GM12878 (cell line): ENCODE data around the gene MVB12B. TPM values are rescaled to one million over a fixed set of nuclear protein-coding genes. Genes with fewer than 3 reads are reported as not detected.

ENCODE experiments used
- CUX1 ChIP-seq: IDR thresholded peaks from 2 replicates; pipeline ENCODE4 v1.6.1; 2012; ENCODE audit warnings: improper control_type of control experiment, low read depth, low read length; ENCODE audit not compliant: insufficient replicate concordance
- PAX8 ChIP-seq: fragments of 450-650 bp; IDR thresholded peaks from 2 replicates; pipeline ENCODE4 v1.6.1; 2017; ENCODE audit warnings: mild to moderate bottlenecking, moderate library complexity
- polyA plus RNA-seq, 11 experiments: library from polyadenylated mRNA; depleted of rRNA in 4 of 11; unstranded in 6 of 11; stranded (reverse) in 5 of 11; fragments of >200 nt; fragmentation: Nextera tagmentation in 4 of 11; fragmentation: Illumina TruSeq in 1 of 11; extraction: Ambion mirVana in 4 of 11; extraction: Trizol in 1 of 11; gene quantifications; 1 replicate in 1 of 11; 2 replicates in 10 of 11; pipeline versions ENCODE4 v1.2.1 to v1.2.3, GENCODE V29; 2011 to 2016; ENCODE audit warnings: inconsistent platforms in 2 of 11, missing spikeins in 2 of 11, low read depth in 1 of 11
- total RNA-seq, 4 experiments: library from RNA; depleted of rRNA in 3 of 4; stranded (reverse); fragments of >200 nt in 3 of 4; fragmentation: Illumina TruSeq in 1 of 4; extraction: Trizol in 1 of 4; gene quantifications; 2 replicates each; pipeline versions ENCODE4 v1.2.1 to v1.2.3, GENCODE V29; 2013 to 2021
- TF ChIP-seq, protein P1 (sequence below): fragments of 450-650 bp; IDR thresholded peaks from 2 replicates; pipeline ENCODE4 v1.6.1; 2017; ENCODE audit warnings: mild to moderate bottlenecking, moderate library complexity

MVB12B gene
- total and polyA plus RNA-seq, 10 of the 15 experiments (the other 5 are each of a cell fraction or from before 2014, with no cell fraction given), result 0.08 TPM; not detected in 9

DNA sequence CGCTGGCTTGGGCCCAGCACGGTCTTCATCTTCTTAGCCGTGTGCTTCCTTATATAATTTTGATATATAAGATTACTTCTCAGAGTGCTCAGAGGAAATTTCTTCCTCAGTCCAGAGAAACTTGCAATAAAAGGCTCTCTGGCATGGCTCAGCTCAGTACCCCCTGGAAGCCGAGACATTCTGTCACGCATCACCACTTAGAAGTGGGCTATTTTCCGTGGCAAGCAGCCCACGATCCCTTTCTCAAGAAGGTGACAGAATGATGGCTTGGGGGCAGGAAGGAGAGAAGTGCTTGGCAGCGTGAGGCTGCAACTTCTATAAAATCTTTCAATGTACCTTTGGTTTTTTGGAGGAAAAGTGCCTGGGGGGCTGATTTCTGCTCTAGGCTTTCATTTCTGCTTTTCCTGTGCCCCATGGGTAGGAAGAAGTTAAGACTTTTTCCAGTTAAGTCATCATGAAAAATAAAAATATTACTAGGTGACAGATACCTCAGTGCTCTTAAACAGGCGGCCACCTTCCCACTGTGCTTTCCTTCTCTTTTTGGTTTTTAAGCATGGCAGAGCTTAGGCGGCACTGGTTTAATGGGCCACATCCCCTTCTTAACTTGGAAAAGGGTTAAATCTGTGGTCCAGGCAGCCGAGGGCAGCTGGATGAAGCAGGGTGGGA, 104.6 kb downstream of the MVB12B start (continued):
- TF ChIP-seq, protein P1, sequence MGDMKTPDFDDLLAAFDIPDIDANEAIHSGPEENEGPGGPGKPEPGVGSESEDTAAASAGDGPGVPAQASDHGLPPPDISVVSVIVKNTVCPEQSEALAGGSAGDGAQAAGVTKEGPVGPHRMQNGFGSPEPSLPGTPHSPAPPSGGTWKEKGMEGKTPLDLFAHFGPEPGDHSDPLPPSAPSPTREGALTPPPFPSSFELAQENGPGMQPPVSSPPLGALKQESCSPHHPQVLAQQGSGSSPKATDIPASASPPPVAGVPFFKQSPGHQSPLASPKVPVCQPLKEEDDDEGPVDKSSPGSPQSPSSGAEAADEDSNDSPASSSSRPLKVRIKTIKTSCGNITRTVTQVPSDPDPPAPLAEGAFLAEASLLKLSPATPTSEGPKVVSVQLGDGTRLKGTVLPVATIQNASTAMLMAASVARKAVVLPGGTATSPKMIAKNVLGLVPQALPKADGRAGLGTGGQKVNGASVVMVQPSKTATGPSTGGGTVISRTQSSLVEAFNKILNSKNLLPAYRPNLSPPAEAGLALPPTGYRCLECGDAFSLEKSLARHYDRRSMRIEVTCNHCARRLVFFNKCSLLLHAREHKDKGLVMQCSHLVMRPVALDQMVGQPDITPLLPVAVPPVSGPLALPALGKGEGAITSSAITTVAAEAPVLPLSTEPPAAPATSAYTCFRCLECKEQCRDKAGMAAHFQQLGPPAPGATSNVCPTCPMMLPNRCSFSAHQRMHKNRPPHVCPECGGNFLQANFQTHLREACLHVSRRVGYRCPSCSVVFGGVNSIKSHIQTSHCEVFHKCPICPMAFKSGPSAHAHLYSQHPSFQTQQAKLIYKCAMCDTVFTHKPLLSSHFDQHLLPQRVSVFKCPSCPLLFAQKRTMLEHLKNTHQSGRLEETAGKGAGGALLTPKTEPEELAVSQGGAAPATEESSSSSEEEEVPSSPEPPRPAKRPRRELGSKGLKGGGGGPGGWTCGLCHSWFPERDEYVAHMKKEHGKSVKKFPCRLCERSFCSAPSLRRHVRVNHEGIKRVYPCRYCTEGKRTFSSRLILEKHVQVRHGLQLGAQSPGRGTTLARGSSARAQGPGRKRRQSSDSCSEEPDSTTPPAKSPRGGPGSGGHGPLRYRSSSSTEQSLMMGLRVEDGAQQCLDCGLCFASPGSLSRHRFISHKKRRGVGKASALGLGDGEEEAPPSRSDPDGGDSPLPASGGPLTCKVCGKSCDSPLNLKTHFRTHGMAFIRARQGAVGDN, result no peak
- TF ChIP-seq CUX1 (no peak), PAX8 (no peak)
